DOHH2 (cell line): ENCODE measurements around the gene UGT2B17.

Experiments
- H3F3A ChIP-seq: fragments of 200-600 bp; sonication (generic), shearing (Covaris generic); 2 replicates; pipeline ENCODE4 v1.6.0; 2016; ENCODE audit warnings: antibody characterized with exemption, mild to moderate bottlenecking; ENCODE audit not compliant: control insufficient read depth, insufficient read depth
- H3K27ac ChIP-seq: fragments of 200-600 bp; sonication (generic); 2 replicates; pipeline ENCODE4 v1.5.1; 2014; ENCODE audit warnings: low read depth, mild to moderate bottlenecking, low read length, moderate library complexity
- H3K27me3 ChIP-seq: fragments of 200-600 bp; sonication (generic); 2 replicates; pipeline ENCODE4 v1.6.1; 2014; ENCODE audit warnings: mild to moderate bottlenecking, low read length, mixed read lengths; ENCODE audit not compliant: control insufficient read depth
- H3K36me3 ChIP-seq: fragments of 200-600 bp; sonication (generic); 2 replicates; pipeline ENCODE4 v1.6.1; 2014; ENCODE audit warnings: mild to moderate bottlenecking, low read length, moderate library complexity, mixed read lengths; ENCODE audit not compliant: control insufficient read depth
- H3K4me1 ChIP-seq: fragments of 200-600 bp; sonication (generic); 2 replicates; pipeline ENCODE4 v1.6.1; 2014; ENCODE audit warnings: mild to moderate bottlenecking, low read length, mixed read lengths; ENCODE audit not compliant: control insufficient read depth
- H3K4me2 ChIP-seq: fragments of 200-600 bp; sonication (generic); 2 replicates; pipeline ENCODE4 v1.6.0; 2014; ENCODE audit warnings: mild to moderate bottlenecking, low read length, moderate library complexity
- H3K4me3 ChIP-seq: fragments of 200-600 bp; sonication (generic); 2 replicates; pipeline ENCODE4 v1.5.1; 2014; ENCODE audit warnings: mild to moderate bottlenecking, low read length, mixed read lengths
- H3K79me2 ChIP-seq: fragments of 200-600 bp; sonication (generic); 2 replicates; pipeline ENCODE4 v1.6.1; 2014; ENCODE audit warnings: mild to moderate bottlenecking, low read length, mixed read lengths; ENCODE audit not compliant: control insufficient read depth
- H3K9me2 ChIP-seq: fragments of 200-600 bp; sonication (generic); replicated peaks from 2 replicates; pipeline ENCODE4 v1.6.1; 2014; ENCODE audit warnings: mild to moderate bottlenecking, low read length, mixed read lengths; ENCODE audit not compliant: control insufficient read depth
- H3K9me3 ChIP-seq: fragments of 200-600 bp; sonication (generic); 2 replicates; pipeline ENCODE4 v1.6.1; 2014; ENCODE audit warnings: antibody characterized with exemption, low read length, mixed read lengths; ENCODE audit not compliant: control insufficient read depth, insufficient read depth
- H4K20me1 ChIP-seq: fragments of 200-600 bp; sonication (generic); 2 replicates; pipeline ENCODE4 v1.6.0; 2014; ENCODE audit warnings: low read depth, mild to moderate bottlenecking, antibody characterized with exemption, low read length, moderate library complexity; ENCODE audit not compliant: control insufficient read depth, insufficient read depth
- CTCF ChIP-seq: fragments of 200-600 bp; sonication (generic); IDR thresholded peaks from one replicate; pipeline ENCODE4 v1.5.1; 2014; ENCODE audit warnings: antibody characterized with exemption, mild to moderate bottlenecking, low read depth, low read length; ENCODE audit not compliant: poor library complexity, severe bottlenecking
- EZH2phosphoT487 ChIP-seq: fragments of 200-600 bp; sonication (generic); IDR thresholded peaks from 2 replicates; pipeline ENCODE4 v1.6.1; 2017; ENCODE audit warnings: borderline replicate concordance, mild to moderate bottlenecking, antibody characterized with exemption, low read length, moderate library complexity, mixed read lengths

The UGT2B17 gene

DNA sequence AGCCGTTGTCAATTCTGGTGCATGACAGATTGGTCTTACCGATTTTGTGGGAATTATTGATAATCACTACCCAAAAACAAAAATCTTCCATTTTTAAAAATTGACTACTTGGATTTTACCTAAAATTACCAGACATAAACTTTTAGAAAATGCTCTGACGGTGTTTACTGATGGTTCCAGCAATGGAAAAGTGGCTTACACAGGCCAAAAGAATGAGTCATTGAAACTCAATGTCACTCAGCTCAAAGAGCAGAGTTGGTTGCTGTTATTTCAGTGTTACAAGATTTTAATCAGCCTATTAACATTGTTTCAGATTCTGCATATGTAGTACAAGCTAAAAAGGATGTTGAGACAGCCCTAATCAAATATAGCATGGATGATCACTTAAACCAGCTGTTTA is 23.0 kb upstream of the UGT2B17 start:
- H3K9me3 ChIP-seq: no peaks in the 10 kb centered on the region
- no peaks in the 10 kb centered on the region for H3K36me3 ChIP-seq
- H3F3A ChIP-seq: no peaks in the 10 kb centered on the region
- H3K79me2 ChIP-seq: no peaks in the 10 kb centered on the region
- H3K27me3 ChIP-seq: no peaks in the 10 kb centered on the region
- no peak overlapping the region for H3K27ac ChIP-seq
- no peaks in the 10 kb centered on the region for H3K9me2 ChIP-seq
- no peak for TF ChIP-seq CTCF
- TF ChIP-seq EZH2phosphoT487: no peak
- H3K4me1 ChIP-seq: no peaks in the 10 kb centered on the region
- H3K4me2 ChIP-seq: no peak overlapping the region
- H3K4me3 ChIP-seq: no peak overlapping the region
- no peaks in the 10 kb centered on the region for H4K20me1 ChIP-seq

GRCh38 chr4:68597482-68597881 is 21.4 kb upstream of the UGT2B17 start:
- TF ChIP-seq CTCF: no peak
- no peak for TF ChIP-seq EZH2phosphoT487

DNA sequence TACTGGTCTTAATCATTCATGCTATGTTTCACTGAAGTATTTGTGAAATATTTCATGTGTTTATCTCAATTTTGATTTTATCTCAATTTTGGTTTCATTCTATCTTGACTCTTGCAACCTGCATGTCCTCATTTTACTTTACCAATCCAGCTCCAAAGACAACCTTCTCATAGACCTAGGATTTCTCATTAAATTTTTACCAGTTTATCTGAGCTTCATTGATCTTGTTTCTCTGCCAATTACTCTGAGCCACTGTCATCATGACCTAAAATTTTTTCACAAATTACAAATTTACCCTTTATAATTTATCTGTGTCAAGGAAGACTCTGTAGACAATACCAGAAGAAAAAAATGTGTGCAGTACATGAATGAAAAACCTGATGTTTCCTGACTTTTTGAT is 18.6 kb upstream of the UGT2B17 start:
- Histone ChIP-seq H3K4me2 (no peak overlapping the region), H3K27ac (no peak overlapping the region), H3K79me2 (no peaks in the 10 kb centered on the region), H3K27me3 (no peaks in the 10 kb centered on the region), H3K36me3 (no peaks in the 10 kb centered on the region), H3K4me3 (no peak overlapping the region), H3K9me3 (no peaks in the 10 kb centered on the region), H3K4me1 (no peaks in the 10 kb centered on the region), H3F3A (no peaks in the 10 kb centered on the region), H3K9me2 (no peaks in the 10 kb centered on the region), H4K20me1 (no peaks in the 10 kb centered on the region)
- TF ChIP-seq EZH2phosphoT487: no peak
- TF ChIP-seq CTCF: no peak

More at GRCh38 chr4:68597482-68597881, 21.4 kb upstream of the UGT2B17 start:
- Histone ChIP-seq H3K4me3 (no peak overlapping the region), H3K36me3 (no peaks in the 10 kb centered on the region), H3K79me2 (no peaks in the 10 kb centered on the region), H3F3A (no peaks in the 10 kb centered on the region), H3K9me3 (no peaks in the 10 kb centered on the region), H4K20me1 (no peaks in the 10 kb centered on the region), H3K9me2 (no peaks in the 10 kb centered on the region), H3K27me3 (no peaks in the 10 kb centered on the region), H3K4me2 (no peak overlapping the region), H3K27ac (no peak overlapping the region), H3K4me1 (no peaks in the 10 kb centered on the region)

DNA sequence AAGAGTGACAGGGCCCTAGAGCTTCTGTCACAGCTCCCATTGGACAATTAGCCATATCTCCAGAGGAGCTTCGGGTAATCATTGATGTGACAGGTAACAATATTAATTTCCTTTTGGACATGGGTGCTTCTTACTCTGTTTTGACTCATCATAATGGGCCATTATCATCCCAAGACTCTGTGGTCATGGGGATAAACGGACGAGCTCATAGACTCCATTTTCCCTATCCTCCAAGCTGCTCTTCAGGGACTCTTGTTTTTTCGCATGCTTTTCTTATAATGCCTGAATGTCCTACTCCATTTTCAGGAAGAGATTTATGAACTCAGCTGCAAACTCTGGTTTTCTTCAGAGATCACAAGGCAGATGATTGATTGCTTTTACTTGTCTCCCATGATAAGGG is 17.0 kb upstream of the UGT2B17 start:
- H3F3A ChIP-seq: no peaks in the 10 kb centered on the region
- H3K9me3 ChIP-seq: no peaks in the 10 kb centered on the region
- no peaks in the 10 kb centered on the region for H3K9me2 ChIP-seq
- no peaks in the 10 kb centered on the region for H3K27me3 ChIP-seq
- no peak overlapping the region for H3K4me2 ChIP-seq
- no peaks in the 10 kb centered on the region for H3K36me3 ChIP-seq
- no peaks in the 10 kb centered on the region for H3K79me2 ChIP-seq
- H4K20me1 ChIP-seq: no peaks in the 10 kb centered on the region
- H3K27ac ChIP-seq: no peak overlapping the region
- no peaks in the 10 kb centered on the region for H3K4me1 ChIP-seq
- TF ChIP-seq CTCF: no peak
- TF ChIP-seq EZH2phosphoT487: no peak
- no peak overlapping the region for H3K4me3 ChIP-seq
